GM12865 (cell line): Measurements from ENCODE around the gene CFTR.

Experiments
- DNase-seq: peaks from one replicate; pipeline ENCODE4 v3.0.0; 2010; ENCODE audit warnings: low read depth
- H3K4me3 ChIP-seq: 2 replicates; pipeline ENCODE4 v1.5.1; 2011; ENCODE audit warnings: mild to moderate bottlenecking, low read depth, low read length, control low read depth
- TF ChIP-seq, protein P1 (sequence below): IDR thresholded peaks from 2 replicates; pipeline ENCODE4 v1.5.1; 2011; ENCODE audit warnings: low read length, control low read depth, low read depth, inconsistent platforms; ENCODE audit not compliant: insufficient read depth; ENCODE audit errors: missing control alignments

Gene CFTR

GRCh38 chr7:117683430-117684175, 203.8 kb downstream of the CFTR start:
- TF ChIP-seq, protein P1, sequence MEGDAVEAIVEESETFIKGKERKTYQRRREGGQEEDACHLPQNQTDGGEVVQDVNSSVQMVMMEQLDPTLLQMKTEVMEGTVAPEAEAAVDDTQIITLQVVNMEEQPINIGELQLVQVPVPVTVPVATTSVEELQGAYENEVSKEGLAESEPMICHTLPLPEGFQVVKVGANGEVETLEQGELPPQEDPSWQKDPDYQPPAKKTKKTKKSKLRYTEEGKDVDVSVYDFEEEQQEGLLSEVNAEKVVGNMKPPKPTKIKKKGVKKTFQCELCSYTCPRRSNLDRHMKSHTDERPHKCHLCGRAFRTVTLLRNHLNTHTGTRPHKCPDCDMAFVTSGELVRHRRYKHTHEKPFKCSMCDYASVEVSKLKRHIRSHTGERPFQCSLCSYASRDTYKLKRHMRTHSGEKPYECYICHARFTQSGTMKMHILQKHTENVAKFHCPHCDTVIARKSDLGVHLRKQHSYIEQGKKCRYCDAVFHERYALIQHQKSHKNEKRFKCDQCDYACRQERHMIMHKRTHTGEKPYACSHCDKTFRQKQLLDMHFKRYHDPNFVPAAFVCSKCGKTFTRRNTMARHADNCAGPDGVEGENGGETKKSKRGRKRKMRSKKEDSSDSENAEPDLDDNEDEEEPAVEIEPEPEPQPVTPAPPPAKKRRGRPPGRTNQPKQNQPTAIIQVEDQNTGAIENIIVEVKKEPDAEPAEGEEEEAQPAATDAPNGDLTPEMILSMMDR, result no peak
- no peak for DNase-seq
- no peak overlapping the region for H3K4me3 ChIP-seq

- TF ChIP-seq, protein P1, result no peak
- DNase-seq, result no peak
- H3K4me3 ChIP-seq, result no peak overlapping the region
Measured at GRCh38 chr7:117685795-117686194, 206.0 kb downstream of the CFTR start.

DNA sequence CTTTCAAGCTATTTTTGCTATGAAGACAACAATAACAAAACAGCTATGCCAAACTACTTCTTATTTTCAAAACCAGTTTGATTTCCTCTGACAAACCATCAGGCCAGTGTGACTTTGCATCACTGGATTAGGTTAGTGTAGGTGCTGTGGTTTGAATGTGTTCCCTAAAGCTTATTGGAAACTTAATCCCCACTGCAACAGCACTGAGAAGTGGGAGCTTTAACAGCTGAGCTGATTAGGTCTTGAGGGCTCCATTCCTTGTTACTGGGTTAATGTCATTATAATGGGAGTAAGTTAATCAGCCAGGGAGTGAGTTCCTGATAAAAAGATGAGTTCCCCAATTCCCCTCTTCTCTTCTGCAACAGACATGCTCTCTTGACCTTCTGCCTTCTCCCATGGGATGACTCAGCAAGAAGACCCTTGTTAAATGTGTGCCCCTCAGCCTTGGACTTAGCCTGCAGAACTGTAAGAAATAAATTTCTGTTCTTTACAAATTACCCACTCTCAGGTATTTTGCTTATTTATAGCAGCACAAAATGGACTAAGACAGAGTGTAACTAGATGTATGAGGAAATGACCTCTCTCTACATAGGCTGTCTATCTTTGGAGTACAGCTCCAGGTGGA, 206.6 kb downstream of the CFTR start:
- DNase-seq, result no peak
- no peak overlapping the region for H3K4me3 ChIP-seq
- TF ChIP-seq, protein P1, result no peak

- no peak for DNase-seq
- H3K4me3 ChIP-seq, result no peak overlapping the region
- TF ChIP-seq, protein P1, result no peak
Measured at GRCh38 chr7:117688126-117688525, 208.3 kb downstream of the CFTR start.

- no peak for DNase-seq
- no peak overlapping the region for H3K4me3 ChIP-seq
- TF ChIP-seq, protein P1, result no peak
Measured at GRCh38 chr7:117689406-117689805, 209.6 kb downstream of the CFTR start.

DNA sequence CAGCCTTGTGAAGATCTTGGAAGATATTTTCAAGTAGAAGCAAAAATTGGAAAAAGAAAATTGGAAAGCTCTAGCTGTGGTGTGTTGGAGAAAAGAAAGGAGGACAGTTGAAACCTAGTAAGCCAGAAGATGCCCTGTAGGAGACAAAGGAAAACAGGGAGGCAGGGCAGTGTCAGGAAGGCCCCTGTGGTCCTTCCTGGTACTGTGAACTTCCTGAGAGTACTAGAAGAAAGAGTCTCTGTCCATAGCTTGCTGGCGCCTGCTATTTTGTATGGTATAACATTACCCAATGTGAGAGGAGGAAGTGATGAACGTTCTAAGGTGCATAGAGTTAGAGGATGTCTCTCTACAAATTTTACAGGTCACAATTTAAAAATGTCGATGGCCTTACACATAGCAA, 210.3 kb downstream of the CFTR start:
- no peak overlapping the region for H3K4me3 ChIP-seq
- DNase-seq, result no peak
- TF ChIP-seq, protein P1, result no peak
